ENCODE results near the gene CELA3A. TPM values are rescaled to one million over a fixed set of nuclear protein-coding genes. Genes with fewer than 3 reads are reported as not detected.

CELA3A gene
- total and polyA plus RNA-seq, 12 donors, result 0.58 to 4.6 (median 3.7) TPM; not detected in 4

DNA sequence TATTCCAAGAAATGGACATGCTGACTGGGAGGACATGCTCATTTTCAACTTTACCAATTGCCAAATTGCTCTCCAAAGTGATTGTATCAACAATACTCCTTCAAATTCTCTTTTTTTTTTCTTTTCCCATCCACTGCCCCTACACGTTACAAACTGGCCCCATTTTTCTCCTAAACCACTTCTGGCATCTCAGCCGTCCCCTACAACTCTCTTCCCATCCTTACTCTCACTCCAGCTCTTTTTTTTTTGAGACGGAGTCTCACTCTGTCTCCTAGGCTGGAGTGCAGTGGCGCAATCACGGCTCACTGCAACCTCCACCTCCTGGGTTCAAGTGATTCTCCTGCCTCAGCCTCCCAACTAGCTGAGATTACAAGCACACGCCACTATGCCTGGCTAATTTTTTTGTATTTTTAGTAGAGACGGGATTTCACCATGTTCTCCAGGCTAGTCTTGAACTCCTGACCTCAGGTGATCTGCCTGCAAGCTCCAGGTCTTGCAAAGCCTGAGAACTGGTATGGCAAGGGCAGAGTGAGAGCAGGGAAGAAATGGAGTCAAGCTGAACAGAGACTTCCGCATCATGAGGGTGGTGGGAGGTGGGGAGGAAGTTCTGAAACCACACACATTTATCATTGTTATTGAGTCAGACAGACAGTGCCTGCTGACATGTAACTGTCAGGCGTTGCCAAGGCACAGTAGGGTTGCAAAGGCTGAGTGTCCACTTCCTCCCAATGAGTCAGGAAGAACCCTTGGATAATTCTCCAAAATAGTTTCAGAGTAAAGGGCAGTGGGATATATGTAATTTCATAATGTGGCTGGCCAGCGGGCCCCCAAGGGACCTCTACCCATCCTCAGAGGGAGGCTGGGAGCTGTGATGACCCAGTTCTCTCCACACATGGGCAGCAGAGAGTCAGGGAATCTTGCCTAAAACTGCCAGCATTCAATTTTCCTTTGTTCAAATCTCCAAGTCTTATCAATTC lies 17.4 kb downstream of the CELA3A start:
- Histone ChIP-seq H3K9me3 (no peaks in the 10 kb centered on the region), H3K4me1 (peaks cover 0 to 30% (median 0%) of the 10 kb centered on the region in 9 donors), H3K36me3 (no peaks in the 10 kb centered on the region), H3K4me3 (no peak overlapping the region), H3K27ac (peak overlapping the region in 2 of 10 donors; percentile 34 to 85), H3K27me3 (no peaks in the 10 kb centered on the region)
- intact Hi-C loops (cut with DNase I), result no loop called here
- TF ChIP-seq CTCF (IDR thresholded peaks at IDR 0.05), result peak in 1 of 9 donors; percentile 40
- peak in 6 of 8 donors; percentile 55 to 89 (median 74) for ATAC-seq
- WGBS, 2 donors, result 61 to 67% methylated on average over 10 of the region's 10 CpGs
- DNase-seq, result no peak

- ATAC-seq, result no peak
- WGBS, 2 donors, result 89 to 90% methylated on average over 6 of the region's 6 CpGs
These were observed 19.6 kb downstream of the CELA3A start for GRCh38 chr1:22021061-22021460.

GRCh38 chr1:22024485-22025367 lies 23.3 kb downstream of the CELA3A start:
- intact Hi-C loops (cut with DNase I), result loop anchor here in 1 of 10 donors (2.0 kb wide), 1 partner anchor 28 kb away; the partner anchor contains the start of gene CDC42
- WGBS, 2 donors, result 2 to 3% methylated on average over 33 of the region's 33 CpGs

More at GRCh38 chr1:22021061-22021460, 19.6 kb downstream of the CELA3A start:
- no peak for TF ChIP-seq CTCF (IDR thresholded peaks at IDR 0.05)
- intact Hi-C loops (cut with DNase I), result no loop called here
- Histone ChIP-seq H3K36me3 (no peaks in the 10 kb centered on the region), H3K4me1 (peaks cover 0 to 42% (median 8%) of the 10 kb centered on the region in 9 donors), H3K9me3 (no peaks in the 10 kb centered on the region), H3K27me3 (no peaks in the 10 kb centered on the region), H3K4me3 (no peak overlapping the region), H3K27ac (no peak overlapping the region)
- no peak for DNase-seq

More at GRCh38 chr1:22024485-22025367, 23.3 kb downstream of the CELA3A start:
- DNase-seq (peak; percentile 46 to 65), ATAC-seq (peak; percentile 62 to 77 (median 70))
- TF ChIP-seq CTCF (IDR thresholded peaks at IDR 0.05), result peak in 1 of 9 donors; percentile 14
- Histone ChIP-seq H3K27me3 (no peaks in the 10 kb centered on the region), H3K4me3 (peak overlapping the region; percentile 30 to 98 (median 84)), H3K27ac (peak overlapping the region in 9 of 10 donors; percentile 92 to 99 (median 97)), H3K9me3 (no peaks in the 10 kb centered on the region), H3K36me3 (peaks cover 0 to 3% (median 0%) of the 10 kb centered on the region in 9 donors), H3K4me1 (peaks cover 0 to 31% (median 13%) of the 10 kb centered on the region in 9 donors)

All from heart right ventricle (tissue), 16 donors.